HG03196 (cell line): ENCODE data around the gene CSF3R.

Experiments used
- ATAC-seq: cut with Tn5 transposase; IDR thresholded peaks from one replicate; pipeline ENCODE4 v1.9.1; 2021; ENCODE audit not compliant: unreplicated experiment

Gene CSF3R

GRCh38 chr1:36463463-36463802 is 19.3 kb downstream of the CSF3R start:
- ATAC-seq, result no peak

- ATAC-seq, result no peak
These were observed 23.8 kb downstream of the CSF3R start for GRCh38 chr1:36458910-36459309.

GRCh38 chr1:36457691-36458090 is 25.0 kb downstream of the CSF3R start:
- ATAC-seq, result no peak

GRCh38 chr1:36456391-36456928 is 26.3 kb downstream of the CSF3R start:
- no peak for ATAC-seq

GRCh38 chr1:36455386-36455785 is 27.3 kb downstream of the CSF3R start:
- no peak for ATAC-seq

- no peak for ATAC-seq
These were observed 28.9 kb downstream of the CSF3R start for GRCh38 chr1:36453600-36454388.

GRCh38 chr1:36453051-36453450 is 29.7 kb downstream of the CSF3R start:
- no peak for ATAC-seq

- ATAC-seq, result no peak
These were observed 31.8 kb downstream of the CSF3R start for GRCh38 chr1:36450919-36451305.

- peak; percentile 94 for ATAC-seq
These were observed 32.3 kb downstream of the CSF3R start, which contains the start of gene OSCP1 for GRCh38 chr1:36450270-36450918. OSCP1 (minus strand) TSS chr1:36450451; CDS start chr1:36450369, 82 bp downstream.

- ATAC-seq, result no peak
These were observed 34.1 kb downstream of the CSF3R start for GRCh38 chr1:36448530-36449056.

GRCh38 chr1:36447450-36447849 is 35.3 kb downstream of the CSF3R start:
- no peak for ATAC-seq

GRCh38 chr1:36446746-36447145 is 36.0 kb downstream of the CSF3R start:
- ATAC-seq, result no peak

- ATAC-seq, result no peak
These were observed 36.4 kb downstream of the CSF3R start for GRCh38 chr1:36446271-36446670.

GRCh38 chr1:36443297-36443696 is 39.4 kb downstream of the CSF3R start:
- ATAC-seq, result no peak

- no peak for ATAC-seq
These were observed 40.4 kb downstream of the CSF3R start for GRCh38 chr1:36442337-36442736.

- ATAC-seq, result no peak
These were observed 42.1 kb downstream of the CSF3R start for GRCh38 chr1:36440646-36441045.

- ATAC-seq, result no peak
These were observed 42.7 kb downstream of the CSF3R start for GRCh38 chr1:36440044-36440443.

GRCh38 chr1:36438715-36439114 is 44.0 kb downstream of the CSF3R start:
- ATAC-seq, result no peak

GRCh38 chr1:36436821-36437220 is 45.9 kb downstream of the CSF3R start:
- ATAC-seq, result no peak

GRCh38 chr1:36433102-36433501 is 49.6 kb downstream of the CSF3R start:
- ATAC-seq, result no peak

GRCh38 chr1:36432616-36433015 is 50.1 kb downstream of the CSF3R start:
- no peak for ATAC-seq

GRCh38 chr1:36425791-36426190 is 56.9 kb downstream of the CSF3R start:
- no peak for ATAC-seq
